ENCODE measurements around the gene SLC37A1. TPM values are rescaled to one million over a fixed set of nuclear protein-coding genes. Genes with fewer than 3 reads are reported as not detected.

SLC37A1 gene
- total and polyA plus RNA-seq, 2 of the 13 experiments (the other 11 are each of a cell fraction or from before 2014, with no cell fraction given) = 0.22 to 0.40 TPM

GRCh38 chr21:42518215-42518614, 4.6 kb downstream of the SLC37A1 start:
- ATAC-seq (no peak), DNase-seq (ENCODE audit: low spot score) (no peak), FAIRE-seq (no peak)
- Histone ChIP-seq H3K9ac (ENCODE audit: insufficient read depth, low read depth, low read length) (no peak overlapping the region), H3K27me3 (ENCODE audit: control insufficient read depth in 1 of 2, insufficient read depth in 2 of 2, low read length in 2 of 2) (peaks cover 5 to 30% of the 10 kb centered on the region in 2 experiments), H2AFZ (ENCODE audit: low read length) (no peak overlapping the region), H3K4me1 (ENCODE audit: insufficient read depth, low read length) (peaks cover 10% of the 10 kb centered on the region; the same call in 1 of the 2 replicates), H3K27ac (ENCODE audit: extremely low read length, insufficient read depth, low read length) (no peak overlapping the region), H3K36me3 (replicated peaks in 1 of 2; ENCODE audit: control insufficient read depth in 1 of 2, insufficient read depth in 2 of 2, low read length in 2 of 2) (no peaks in the 10 kb centered on the region), H4K20me1 (ENCODE audit: insufficient read depth, low read length) (no peaks in the 10 kb centered on the region), H3K4me2 (ENCODE audit: low read depth, low read length) (no peak overlapping the region), H3K4me3 (replicated peaks in 1 of 3; ENCODE audit: insufficient read depth in 1 of 3, low read depth in 2 of 3, low read length in 3 of 3) (no peak overlapping the region), H3K79me2 (ENCODE audit: insufficient read depth, low read length) (no peaks in the 10 kb centered on the region), H3K9me3 (ENCODE audit: low read length) (no peaks in the 10 kb centered on the region)
- in situ Hi-C loops (cut with HindIII; ENCODE audit: extremely low pct_ligation_motif_present, low pct_unique_long_range_greater_than_20kb) = no loop called here
- no peak for TF ChIP-seq ZBTB44 (CRISPR knock-in tag; IDR thresholded peaks at IDR 0.05)
- TF ChIP-seq TEF (CRISPR knock-in tag; IDR thresholded peaks at IDR 0.05) = no peak
- no peak for TF ChIP-seq ZNF205 (CRISPR knock-in tag; IDR thresholded peaks at IDR 0.05)
- no peak for TF ChIP-seq SRSF1 (optimal IDR thresholded peaks at IDR 0.05; ENCODE audit: low read depth, low read length)
- no peak for TF ChIP-seq ZNF253 (CRISPR knock-in tag; IDR thresholded peaks at IDR 0.05; ENCODE audit: borderline replicate concordance)
- BruUV-seq (replicated peaks) = no TSS peak
- ChIA-PET CTCF (ENCODE audit: low intra/inter-chr PET ratio, low total read pairs) (no interaction called here), POLR2A (no interaction called here)
- intact Hi-C loops (cut with micrococcal nuclease; ENCODE audit: unreplicated experiment) = no loop called here
- 64% methylated on average over 9 of the region's 11 CpGs for WGBS (ENCODE audit: low lambda C conversion rate)

- H3K9me3 ChIP-seq (ENCODE audit: low read length) = no peaks in the 10 kb centered on the region
- H3K79me2 ChIP-seq (ENCODE audit: insufficient read depth, low read length) = no peaks in the 10 kb centered on the region
- ChIA-PET POLR2A (no interaction called here), CTCF (ENCODE audit: low intra/inter-chr PET ratio, low total read pairs) (no interaction called here)
- FAIRE-seq (no peak), DNase-seq (ENCODE audit: low spot score) (no peak), ATAC-seq (no peak)
- in situ Hi-C loops (cut with HindIII; ENCODE audit: extremely low pct_ligation_motif_present, low pct_unique_long_range_greater_than_20kb) (no loop called here), intact Hi-C loops (cut with micrococcal nuclease; ENCODE audit: unreplicated experiment) (no loop called here)
- H4K20me1 ChIP-seq (ENCODE audit: insufficient read depth, low read length) = no peaks in the 10 kb centered on the region
- peaks cover 5 to 28% of the 10 kb centered on the region in 2 experiments for H3K27me3 ChIP-seq (ENCODE audit: control insufficient read depth in 1 of 2, insufficient read depth in 2 of 2, low read length in 2 of 2)
- no peak overlapping the region for H2AFZ ChIP-seq (ENCODE audit: low read length)
- no peak overlapping the region for H3K4me2 ChIP-seq (ENCODE audit: low read depth, low read length)
- 56% methylated on average over 7 of the region's 7 CpGs for WGBS (ENCODE audit: low lambda C conversion rate)
- no peaks in the 10 kb centered on the region for H3K36me3 ChIP-seq (replicated peaks in 1 of 2; ENCODE audit: control insufficient read depth in 1 of 2, insufficient read depth in 2 of 2, low read length in 2 of 2)
- no peak overlapping the region for H3K9ac ChIP-seq (ENCODE audit: insufficient read depth, low read depth, low read length)
- H3K4me1 ChIP-seq (ENCODE audit: insufficient read depth, low read length) = peaks cover 10% of the 10 kb centered on the region; the same call in 1 of the 2 replicates
- no peak overlapping the region for H3K4me3 ChIP-seq (replicated peaks in 1 of 3; ENCODE audit: insufficient read depth in 1 of 3, low read depth in 2 of 3, low read length in 3 of 3)
- BruUV-seq (replicated peaks) = no TSS peak
- H3K27ac ChIP-seq (ENCODE audit: extremely low read length, insufficient read depth, low read length) = no peak overlapping the region
- TF ChIP-seq FOXP1 (IDR thresholded peaks at IDR 0.05) (no peak), FOXP1 (CRISPR knock-in tag; IDR thresholded peaks at IDR 0.05) (no peak), ZNF549 (CRISPR knock-in tag; IDR thresholded peaks at IDR 0.05) (no peak), NR0B2 (CRISPR knock-in tag; IDR thresholded peaks at IDR 0.05) (no peak), NFRKB (IDR thresholded peaks at IDR 0.05) (no peak), MXD4 (CRISPR knock-in tag; IDR thresholded peaks at IDR 0.05) (no peak), PLRG1 (conservative IDR thresholded peaks at IDR 0.05) (no peak), BCL6 (CRISPR knock-in tag; IDR thresholded peaks at IDR 0.05) (no peak), ZNF333 (CRISPR knock-in tag; IDR thresholded peaks at IDR 0.05; ENCODE audit: borderline replicate concordance) (no peak), MEF2D (CRISPR knock-in tag; IDR thresholded peaks at IDR 0.05) (no peak), ZFP37 (CRISPR knock-in tag; IDR thresholded peaks at IDR 0.05; ENCODE audit: borderline replicate concordance) (no peak), ZNF121 (CRISPR knock-in tag; IDR thresholded peaks at IDR 0.05) (no peak), GPN1 (CRISPR knock-in tag; IDR thresholded peaks at IDR 0.05; ENCODE audit: borderline replicate concordance) (no peak), PLSCR1 (CRISPR knock-in tag; IDR thresholded peaks at IDR 0.05; ENCODE audit: borderline replicate concordance) (no peak)
These were observed 5.0 kb downstream of the SLC37A1 start for GRCh38 chr21:42518626-42519025.

All from HepG2 (cell line).